T-cell (primary cell): Measurements from ENCODE around the gene TK1. TPM values are rescaled to one million over a fixed set of nuclear protein-coding genes. Genes with fewer than 3 reads are reported as not detected.

Experiments used
- ATAC-seq, 4 experiments: fragments of 200-7000 bp in 3 of 4; fragments of 150-1000 bp in 1 of 4; cut with Tn5 transposase; replicated peaks in 1 of 4; 1 replicate in 3 of 4; 2 replicates in 1 of 4; pipeline ENCODE4 v1.10.0; 2021; ENCODE audit warnings: moderate library complexity in 3 of 4, mild to moderate bottlenecking in 2 of 4, moderate number of reproducible peaks in 1 of 4
- CTCF ChIA-PET, 2 donors: fragments of 300-600 bp; sonication (Branson Sonifier 250); formaldehyde crosslinking; loops; one replicate each; lab custom pipeline; 2022; ENCODE audit warnings: antibody characterized with exemption in 2 of 2; lab: Charles Lee
- POLR2A ChIA-PET, 2 donors: fragments of 300-600 bp; sonication (Branson Sonifier 250); formaldehyde crosslinking; loops; one replicate each; lab custom pipeline; 2022; ENCODE audit warnings: antibody characterized with exemption in 2 of 2; lab: Charles Lee
- DNase-seq, 35 experiments: peaks; one replicate each; pipeline versions ENCODE4 v3.0.0 to v3.0.0-alpha.2; 2013 to 2023
- H3K27ac ChIP-seq: one replicate; pipeline ENCODE4 v1.5.1; 2013; ENCODE audit warnings: low read length
- H3K27me3 ChIP-seq, 2 experiments: replicated peaks in 1 of 2; 1 replicate in 1 of 2; 2 replicates in 1 of 2; pipeline versions ENCODE4 v1.6.1 to v1.7.0; 2013; ENCODE audit warnings: low read length in 1 of 2, mixed read lengths in 1 of 2; ENCODE audit not compliant: control insufficient read depth in 2 of 2, insufficient read depth in 2 of 2; ENCODE audit errors: extremely low read depth in 1 of 2
- H3K36me3 ChIP-seq, 2 donors: 1 replicate in 1 of 2; 2 replicates in 1 of 2; pipeline versions ENCODE4 v1.6.1 to v1.7.0; 2013; ENCODE audit warnings: low read length in 1 of 2; ENCODE audit not compliant: control insufficient read depth in 2 of 2, insufficient read depth in 1 of 2; ENCODE audit errors: extremely low read depth in 1 of 2
- H3K4me1 ChIP-seq, 2 experiments: 1 replicate in 1 of 2; 2 replicates in 1 of 2; pipeline versions ENCODE4 v1.6.1 to v1.7.0; 2013; ENCODE audit warnings: low read length in 2 of 2, mixed read lengths in 1 of 2; ENCODE audit not compliant: insufficient read depth in 2 of 2, control insufficient read depth in 1 of 2; ENCODE audit errors: extremely low read depth in 1 of 2
- H3K4me3 ChIP-seq, 2 donors: 1 replicate in 1 of 2; 2 replicates in 1 of 2; pipeline versions ENCODE4 v1.5.1 to v1.7.0; 2013; ENCODE audit warnings: mild to moderate bottlenecking in 2 of 2, low read length in 1 of 2, moderate library complexity in 1 of 2; ENCODE audit not compliant: control insufficient read depth in 1 of 2; ENCODE audit errors: extremely low read depth in 1 of 2
- H3K9me3 ChIP-seq: 2 replicates; pipeline ENCODE4 v1.7.0; 2013
- H3K27ac Mint-ChIP-seq, 2 donors: one replicate each; pipeline ENCODE4 v1.8.0; 2020 to 2021; ENCODE audit warnings: mild to moderate bottlenecking in 2 of 2, mixed read lengths in 2 of 2
- H3K27me3 Mint-ChIP-seq, 2 donors: one replicate each; pipeline ENCODE4 v1.8.0; 2021 to 2022; ENCODE audit warnings: mixed read lengths in 2 of 2
- H3K36me3 Mint-ChIP-seq: one replicate; pipeline ENCODE4 v1.8.0; 2021; ENCODE audit warnings: mixed read lengths
- H3K4me1 Mint-ChIP-seq, 3 donors: one replicate each; pipeline ENCODE4 v1.8.0; 2020 to 2022; ENCODE audit warnings: mixed read lengths in 3 of 3, mild to moderate bottlenecking in 1 of 3
- H3K4me3 Mint-ChIP-seq, 3 donors: one replicate each; pipeline ENCODE4 v1.8.0; 2020 to 2022; ENCODE audit warnings: mild to moderate bottlenecking in 3 of 3, mixed read lengths in 3 of 3, moderate library complexity in 3 of 3
- H3K9me3 Mint-ChIP-seq, 3 donors: one replicate each; pipeline ENCODE4 v1.8.0; 2020 to 2022; ENCODE audit warnings: mixed read lengths in 3 of 3
- WGBS: methylation state at CpG from one replicate; pipeline ENCODE4 v1.1.5; 2013; ENCODE audit warnings: missing lambda C conversion rate; ENCODE audit not compliant: insufficient coverage; 5-methylcytosine and 5-hydroxymethylcytosine counted together
- total RNA-seq, 35 experiments: library from RNA in 6 of 35; stranded (reverse) in 6 of 35; fragments of 120-200 nt in 1 of 35; gene quantifications; one replicate each; pipeline versions ENCODE4 v1.2.1 to v1.2.4 and lab custom pipeline; 2013 to 2026

The TK1 gene
- total RNA-seq, 5 donors from 2014 or later (not counting 1 experiment from before 2014, with no cell fraction given) = 1.6 to 3.3 (median 2.2) TPM

DNA sequence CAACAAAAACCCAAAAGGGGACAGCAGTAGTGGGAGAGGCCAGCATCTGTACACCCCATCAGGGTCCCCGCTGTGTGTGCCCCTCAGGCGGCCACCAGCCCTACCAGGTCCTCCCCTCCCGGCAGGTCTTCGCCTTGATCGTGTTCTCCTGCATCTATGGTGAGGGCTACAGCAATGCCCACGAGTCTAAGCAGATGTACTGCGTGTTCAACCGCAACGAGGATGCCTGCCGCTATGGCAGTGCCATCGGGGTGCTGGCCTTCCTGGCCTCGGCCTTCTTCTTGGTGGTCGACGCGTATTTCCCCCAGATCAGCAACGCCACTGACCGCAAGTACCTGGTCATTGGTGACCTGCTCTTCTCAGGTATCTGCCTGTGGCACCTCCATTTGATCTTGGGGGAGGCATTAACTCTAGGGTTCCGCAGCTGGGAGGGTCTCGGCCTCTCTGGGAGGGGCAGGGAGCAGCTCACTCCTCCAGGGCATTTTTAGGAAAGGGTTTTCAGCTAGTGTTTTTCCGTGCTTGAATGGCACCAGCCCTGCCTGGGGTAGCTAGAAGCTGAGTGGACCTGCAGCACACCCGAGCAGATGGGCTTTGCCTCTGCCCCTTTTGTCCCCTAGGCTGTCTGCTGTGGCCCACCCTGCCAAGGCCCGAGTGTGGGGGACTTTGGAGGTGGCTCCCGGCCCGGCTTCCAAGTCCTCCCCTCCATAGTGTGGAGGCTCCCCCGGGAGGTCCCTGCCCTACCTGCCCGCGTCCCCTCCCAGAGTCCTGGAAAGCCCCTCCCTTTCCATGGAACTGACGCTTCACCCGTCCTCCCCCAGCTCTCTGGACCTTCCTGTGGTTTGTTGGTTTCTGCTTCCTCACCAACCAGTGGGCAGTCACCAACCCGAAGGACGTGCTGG, 15.9 kb downstream of the TK1 start:
- H3K27me3 Mint-ChIP-seq = no peaks in the 10 kb centered on the region
- peaks cover 8 to 14% of the 10 kb centered on the region in 2 donors for H3K36me3 ChIP-seq
- H3K9me3 ChIP-seq = no peaks in the 10 kb centered on the region
- H3K36me3 Mint-ChIP-seq = peaks cover 4% of the 10 kb centered on the region
- ATAC-seq (no peak), DNase-seq (no peak)
- POLR2A ChIA-PET = no interaction called here
- peaks cover 37 to 58% (median 55%) of the 10 kb centered on the region in 3 donors for H3K4me1 Mint-ChIP-seq
- H3K4me3 ChIP-seq = no peak overlapping the region
- H3K4me3 Mint-ChIP-seq = peak overlapping the region; percentile 50 to 68 (median 66)
- no peak overlapping the region for H3K27ac ChIP-seq
- CTCF ChIA-PET = no interaction called here
- H3K4me1 ChIP-seq = peaks cover 14 to 66% of the 10 kb centered on the region in 2 experiments
- H3K27ac Mint-ChIP-seq = peak overlapping the region; percentile 28 to 82
- no peaks in the 10 kb centered on the region for H3K9me3 Mint-ChIP-seq
- H3K27me3 ChIP-seq = no peaks in the 10 kb centered on the region
- WGBS = 89% methylated on average over 27 of the region's 31 CpGs

DNA sequence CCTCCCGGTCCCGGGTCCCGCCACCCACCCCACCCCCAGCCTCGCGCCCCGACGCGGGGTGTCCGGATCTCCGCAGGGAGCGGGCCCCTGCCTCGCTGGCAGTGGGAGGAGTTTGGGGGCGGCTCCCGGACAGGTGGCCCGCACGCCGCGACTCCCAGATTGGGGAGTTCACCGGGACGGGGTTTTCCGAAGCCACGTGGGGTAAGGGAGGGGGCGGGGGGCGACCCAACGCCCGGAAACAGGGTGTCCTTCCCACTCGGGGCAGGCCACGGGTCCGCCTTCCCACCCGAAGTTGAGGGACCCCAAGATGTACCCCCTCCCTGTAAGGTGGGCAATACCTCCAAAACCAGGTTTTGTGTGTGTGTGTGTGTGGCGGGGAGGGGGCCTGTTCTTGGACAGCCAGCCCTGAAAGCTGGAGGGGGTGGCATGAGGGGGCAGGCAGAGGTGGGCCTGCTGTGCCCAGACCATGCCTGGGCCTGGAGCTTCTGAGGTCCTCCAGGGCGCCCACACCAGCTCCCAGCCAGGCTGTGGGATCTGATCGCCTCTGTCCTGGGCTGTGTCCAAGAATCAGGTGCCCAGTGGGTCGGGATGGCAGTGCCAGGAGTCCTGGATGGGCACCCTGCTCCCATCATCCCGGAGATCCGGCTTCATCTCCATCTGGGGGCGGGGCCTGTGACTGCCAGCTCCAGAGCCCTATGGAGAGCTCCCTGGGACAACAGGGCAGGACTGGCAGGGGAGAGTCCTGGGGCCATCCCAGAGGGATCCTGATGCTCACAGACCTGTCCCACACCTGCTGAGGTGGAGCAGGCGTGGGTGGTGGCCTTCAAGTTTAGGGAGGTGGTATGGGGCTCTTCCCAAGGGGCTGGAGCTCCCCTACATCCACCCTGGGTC, 17.7 kb downstream of the TK1 start:
- WGBS = 25% methylated on average over 17 of the region's 38 CpGs
- H3K27ac Mint-ChIP-seq = peak overlapping the region; percentile 79 to 82
- ChIA-PET CTCF (no interaction called here), POLR2A (no interaction called here)
- H3K9me3 ChIP-seq = no peaks in the 10 kb centered on the region
- H3K4me3 Mint-ChIP-seq = peak overlapping the region; percentile 66 to 70 (median 68)
- peaks cover 14 to 58% of the 10 kb centered on the region in 2 experiments for H3K4me1 ChIP-seq
- peak overlapping the region; percentile 72 for H3K27ac ChIP-seq
- peak; percentile 20 to 71 (median 26) for ATAC-seq
- no peaks in the 10 kb centered on the region for H3K9me3 Mint-ChIP-seq
- H3K36me3 Mint-ChIP-seq = peaks cover 4% of the 10 kb centered on the region
- no peaks in the 10 kb centered on the region for H3K27me3 Mint-ChIP-seq
- peak overlapping the region; percentile 38 to 58 for H3K4me3 ChIP-seq
- peaks cover 5 to 14% of the 10 kb centered on the region in 2 donors for H3K36me3 ChIP-seq
- DNase-seq = peak in 32 of 35 experiments; percentile 28 to 83 (median 46)
- H3K27me3 ChIP-seq = peaks cover 0 to 3% of the 10 kb centered on the region in 2 experiments
- H3K4me1 Mint-ChIP-seq = peaks cover 28 to 47% (median 46%) of the 10 kb centered on the region in 3 donors

DNA sequence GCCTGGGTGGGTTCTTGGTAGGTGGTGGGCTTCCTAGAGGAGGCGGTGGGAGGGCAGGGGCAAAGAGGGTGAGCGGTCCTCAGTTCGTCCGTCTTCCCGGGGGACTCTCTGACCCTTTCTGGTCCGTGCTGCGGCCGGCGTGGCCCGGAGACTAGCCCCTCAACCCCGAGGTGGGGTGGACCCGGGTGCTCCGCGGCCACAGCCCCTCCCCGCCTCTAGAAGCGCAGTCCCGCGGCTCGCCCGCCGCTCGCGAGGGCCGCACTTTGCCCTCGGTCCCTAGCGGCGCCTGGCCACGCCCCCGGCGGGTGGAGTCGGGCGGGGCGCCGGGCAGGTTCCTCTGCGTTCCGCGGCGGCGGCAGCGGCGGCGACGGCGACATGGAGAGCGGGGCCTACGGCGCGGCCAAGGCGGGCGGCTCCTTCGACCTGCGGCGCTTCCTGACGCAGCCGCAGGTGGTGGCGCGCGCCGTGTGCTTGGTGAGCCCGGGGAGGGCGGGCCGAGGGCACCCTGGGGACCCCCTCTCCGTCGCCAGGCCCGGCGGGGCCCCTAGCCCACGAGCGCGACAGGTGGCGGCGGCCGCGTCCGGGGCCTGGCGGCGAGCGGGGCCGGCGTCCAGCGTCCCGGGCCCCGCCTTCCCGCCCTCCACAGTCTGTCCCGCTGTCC, 18.5 kb downstream of the TK1 start, which contains the start of gene SYNGR2:
Gene SYNGR2 (plus strand): TSS at position 340 of the 661 bp plus-strand sequence. CDS start 36 bp downstream, at position 376.
- peak within 1 kb of the TSS; percentile 51 to 58 for H3K4me3 ChIP-seq
- peak within 1 kb of the TSS; percentile 66 to 75 (median 68) for H3K4me3 Mint-ChIP-seq
- H3K27ac Mint-ChIP-seq = peak within 1 kb of the TSS; percentile 79 to 82
- no peaks in the 10 kb centered on the region for H3K36me3 Mint-ChIP-seq
- H3K27me3 ChIP-seq = peaks cover 0 to 4% of the 10 kb centered on the region in 2 experiments
- WGBS = under 1% methylated on average over 80 of the region's 84 CpGs
- H3K27ac ChIP-seq = peak within 1 kb of the TSS; percentile 83
- H3K9me3 Mint-ChIP-seq = no peaks in the 10 kb centered on the region
- POLR2A ChIA-PET = no interaction called here
- CTCF ChIA-PET = no interaction called here
- ATAC-seq (peak; percentile 86 to 94 (median 92)), DNase-seq (peak; percentile 73 to 92 (median 83))
- peaks cover 21 to 39% (median 38%) of the 10 kb centered on the region in 3 donors for H3K4me1 Mint-ChIP-seq
- H3K9me3 ChIP-seq = no peaks in the 10 kb centered on the region
- peaks cover 5 to 14% of the 10 kb centered on the region in 2 donors for H3K36me3 ChIP-seq
- no peaks in the 10 kb centered on the region for H3K27me3 Mint-ChIP-seq
- peaks cover 13 to 51% of the 10 kb centered on the region in 2 experiments for H3K4me1 ChIP-seq

DNA sequence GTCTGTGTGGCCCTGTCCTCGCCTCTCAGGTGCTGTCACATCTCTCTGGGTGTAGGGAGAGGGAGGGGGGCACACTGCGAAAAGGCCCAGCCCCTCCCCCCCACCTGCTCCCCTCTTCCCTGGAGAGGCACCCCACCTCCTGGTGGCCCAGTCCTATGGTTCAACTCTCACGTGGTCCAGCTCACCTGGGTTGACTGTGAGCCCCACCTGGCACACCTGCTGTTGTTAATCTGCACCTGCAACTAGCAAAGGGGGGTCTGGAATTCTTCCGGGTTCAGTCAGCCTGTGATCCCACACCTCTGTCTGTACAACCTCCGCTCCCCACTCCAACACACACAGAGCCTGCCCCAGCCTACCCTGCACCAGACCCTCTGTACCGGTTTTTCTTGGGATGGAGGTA, 20.4 kb downstream of the TK1 start:
- ATAC-seq = no peak
- Histone ChIP-seq H3K36me3 (peaks cover 4% of the 10 kb centered on the region in 2 donors), H3K4me1 (peaks cover 7 to 31% of the 10 kb centered on the region in 2 experiments), H3K4me3 (no peak overlapping the region), H3K27me3 (peaks cover 0 to 4% of the 10 kb centered on the region in 2 experiments), H3K27ac (no peak overlapping the region), H3K9me3 (no peaks in the 10 kb centered on the region)
- no peak overlapping the region for H3K27ac Mint-ChIP-seq
- WGBS = 24% methylated on average over 1 of the region's 6 CpGs
- POLR2A ChIA-PET = no interaction called here
- no peak for DNase-seq
- no peaks in the 10 kb centered on the region for H3K9me3 Mint-ChIP-seq
- no peaks in the 10 kb centered on the region for H3K27me3 Mint-ChIP-seq
- H3K4me1 Mint-ChIP-seq = peaks cover 1 to 19% (median 19%) of the 10 kb centered on the region in 3 donors
- CTCF ChIA-PET = no interaction called here
- H3K4me3 Mint-ChIP-seq = peak overlapping the region in 1 of 3 donors; percentile 9
- no peaks in the 10 kb centered on the region for H3K36me3 Mint-ChIP-seq

DNA sequence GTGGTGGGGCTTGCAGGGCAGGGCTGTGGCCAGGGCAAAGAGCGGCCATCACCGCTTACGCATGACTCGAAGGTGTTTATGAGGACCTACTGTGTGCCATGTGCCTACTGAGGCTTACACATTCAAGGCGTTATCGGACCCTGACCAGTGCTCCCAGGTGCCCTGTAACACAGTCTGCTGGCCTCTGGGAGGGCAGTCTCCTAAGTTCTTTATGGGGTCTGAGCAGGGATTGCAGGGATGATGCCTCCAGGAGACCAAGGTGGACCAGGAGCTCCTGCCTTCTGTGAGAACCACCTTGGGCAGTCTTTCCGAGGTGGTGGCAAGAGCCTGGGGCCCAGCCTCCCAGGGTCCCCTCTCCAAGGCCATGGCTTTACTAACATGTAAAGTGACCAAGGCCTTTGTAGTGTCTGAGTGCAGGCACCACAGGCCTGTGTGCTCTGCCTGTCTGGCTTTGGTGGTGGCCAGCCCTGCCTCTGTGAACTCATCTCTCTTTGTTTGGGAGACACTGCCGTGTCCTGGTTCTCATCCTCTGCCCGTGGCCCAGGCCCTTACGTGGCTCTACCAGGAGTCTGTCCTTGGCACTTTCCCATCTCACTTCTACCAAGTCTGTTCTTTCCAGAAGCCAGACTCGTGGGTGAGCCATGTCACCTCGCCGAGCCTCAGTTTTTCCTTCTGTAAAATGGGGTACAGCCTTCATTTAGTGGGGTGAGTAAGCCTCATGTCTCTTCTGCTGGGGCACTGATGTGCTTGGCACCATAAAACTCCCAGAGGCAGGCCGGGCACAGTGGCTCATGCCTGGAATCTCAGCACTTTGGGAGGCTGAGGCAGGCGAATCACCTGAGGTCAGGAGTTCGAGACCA, 21.9 kb downstream of the TK1 start:
- Histone ChIP-seq H3K9me3 (no peaks in the 10 kb centered on the region), H3K36me3 (no peaks in the 10 kb centered on the region), H3K4me3 (no peak overlapping the region), H3K4me1 (peaks cover 7 to 18% of the 10 kb centered on the region in 2 experiments), H3K27me3 (peaks cover 0 to 4% of the 10 kb centered on the region in 2 experiments), H3K27ac (no peak overlapping the region)
- Mint-ChIP-seq H3K9me3 (no peaks in the 10 kb centered on the region), H3K27me3 (no peaks in the 10 kb centered on the region), H3K4me1 (peaks cover 0 to 7% (median 5%) of the 10 kb centered on the region in 3 donors), H3K27ac (no peak overlapping the region), H3K36me3 (no peaks in the 10 kb centered on the region), H3K4me3 (no peak overlapping the region)
- WGBS = 92% methylated on average over 9 of the region's 16 CpGs
- CTCF ChIA-PET = no interaction called here
- POLR2A ChIA-PET = no interaction called here
- no peak for ATAC-seq
- DNase-seq = no peak
